ENCODE results near the gene PACSIN3.

The PACSIN3 gene

GRCh38 chr11:47186076-47186699 lies at the start of gene PACSIN3:
Gene PACSIN3, minus strand, starts transcription at chr11:47186434. Its CDS starts 3,707 bp downstream, at chr11:47182727.
- Histone ChIP-seq H3K9me3 (ENCODE audit: control insufficient read depth, insufficient read depth, low read length) (no peaks in the 10 kb centered on the region), H3K36me3 (ENCODE audit: control insufficient read depth, insufficient read depth, low read length) (0 out of 2 replicates have a peak, but pooled peaks cover 3% of the 10 kb centered on the region), H3K4me3 (ENCODE audit: low read length) (peak within 1 kb of the TSS; percentile 49), H3K4me1 (ENCODE audit: control insufficient read depth, insufficient read depth, low read length) (0 out of 2 replicates have a peak, but pooled peaks cover 2% of the 10 kb centered on the region), H3K27me3 (ENCODE audit: control insufficient read depth, insufficient read depth, low read length) (no peaks in the 10 kb centered on the region), H3K27ac (ENCODE audit: low read length) (no peak within 1 kb of the TSS)
- DNase-seq (ENCODE audit: low read depth, low spot score), result no peak
- WGBS (ENCODE audit: insufficient coverage, insufficient read length), result no CpG with 5 or more reads among the region's 80 CpGs

- DNase-seq (ENCODE audit: low read depth, low spot score), result no peak
- H3K36me3 ChIP-seq (ENCODE audit: control insufficient read depth, insufficient read depth, low read length), result peaks cover 33% of the 10 kb centered on the region
- no peak overlapping the region for H3K27ac ChIP-seq (ENCODE audit: low read length)
- no CpG with 5 or more reads among the region's 12 CpGs for WGBS (ENCODE audit: insufficient coverage, insufficient read length)
- no peaks in the 10 kb centered on the region for H3K27me3 ChIP-seq (ENCODE audit: control insufficient read depth, insufficient read depth, low read length)
- no peak overlapping the region for H3K4me3 ChIP-seq (ENCODE audit: low read length)
- H3K4me1 ChIP-seq (ENCODE audit: control insufficient read depth, insufficient read depth, low read length), result 0 out of 2 replicates have a peak, but pooled peaks cover 1% of the 10 kb centered on the region
- no peaks in the 10 kb centered on the region for H3K9me3 ChIP-seq (ENCODE audit: control insufficient read depth, insufficient read depth, low read length)
Observed at GRCh38 chr11:47235163-47235562, 48.9 kb upstream of the PACSIN3 start.

- no peak for DNase-seq (ENCODE audit: low read depth, low spot score)
- Histone ChIP-seq H3K9me3 (ENCODE audit: control insufficient read depth, insufficient read depth, low read length) (no peaks in the 10 kb centered on the region), H3K27ac (ENCODE audit: low read length) (no peak overlapping the region), H3K4me3 (ENCODE audit: low read length) (no peak overlapping the region), H3K36me3 (ENCODE audit: control insufficient read depth, insufficient read depth, low read length) (peaks cover 29% of the 10 kb centered on the region), H3K27me3 (ENCODE audit: control insufficient read depth, insufficient read depth, low read length) (no peaks in the 10 kb centered on the region), H3K4me1 (ENCODE audit: control insufficient read depth, insufficient read depth, low read length) (0 out of 2 replicates have a peak, but pooled peaks cover 1% of the 10 kb centered on the region)
- WGBS (ENCODE audit: insufficient coverage, insufficient read length), result no CpG with 5 or more reads among the region's 12 CpGs
Observed at GRCh38 chr11:47234669-47235100, 48.5 kb upstream of the PACSIN3 start.

DNA sequence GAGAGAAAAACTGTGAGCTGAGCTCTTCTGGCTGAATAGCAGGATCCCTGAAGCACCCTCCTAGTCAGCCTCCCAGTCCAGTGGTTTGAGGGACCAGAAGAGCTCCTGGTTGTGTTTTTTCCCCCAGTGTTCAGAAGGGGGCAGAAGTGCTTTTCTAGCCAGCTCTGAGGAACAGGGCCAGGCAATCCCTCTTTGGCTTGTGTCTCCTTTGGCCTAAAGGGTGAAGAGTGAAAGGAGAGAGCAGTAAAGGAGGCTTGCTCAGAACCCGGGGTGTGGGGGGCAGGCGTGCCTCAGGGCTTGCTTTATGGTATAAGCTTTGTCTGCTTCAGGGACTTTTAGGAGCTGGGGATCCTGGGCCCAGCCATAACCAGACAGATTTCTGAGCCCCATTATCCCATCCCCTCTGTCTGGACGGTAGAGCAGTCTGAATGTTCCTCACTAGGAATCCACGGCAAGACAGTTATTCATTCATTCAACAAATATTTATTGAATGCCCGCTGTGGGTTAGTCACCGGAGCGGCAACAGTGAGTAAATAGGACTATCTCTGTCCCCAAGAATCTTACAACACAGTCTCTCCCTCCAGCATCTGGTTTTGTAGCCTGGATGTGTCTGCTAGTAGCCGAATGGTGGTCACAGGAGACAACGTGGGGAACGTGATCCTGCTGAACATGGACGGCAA lies 47.9 kb upstream of the PACSIN3 start:
- no CpG with 5 or more reads among the region's 11 CpGs for WGBS (ENCODE audit: insufficient coverage, insufficient read length)
- H3K36me3 ChIP-seq (ENCODE audit: control insufficient read depth, insufficient read depth, low read length), result peaks cover 25% of the 10 kb centered on the region

GRCh38 chr11:47233051-47233450 lies 46.8 kb upstream of the PACSIN3 start:
- Histone ChIP-seq H3K9me3 (ENCODE audit: control insufficient read depth, insufficient read depth, low read length) (no peaks in the 10 kb centered on the region), H3K27ac (ENCODE audit: low read length) (no peak overlapping the region), H3K36me3 (ENCODE audit: control insufficient read depth, insufficient read depth, low read length) (peaks cover 23% of the 10 kb centered on the region), H3K27me3 (ENCODE audit: control insufficient read depth, insufficient read depth, low read length) (no peaks in the 10 kb centered on the region), H3K4me1 (ENCODE audit: control insufficient read depth, insufficient read depth, low read length) (0 out of 2 replicates have a peak, but pooled peaks cover 1% of the 10 kb centered on the region), H3K4me3 (ENCODE audit: low read length) (no peak overlapping the region)
- no peak for DNase-seq (ENCODE audit: low read depth, low spot score)
- no CpG with 5 or more reads among the region's 4 CpGs for WGBS (ENCODE audit: insufficient coverage, insufficient read length)

More for the DNA sequence above, 47.9 kb upstream of the PACSIN3 start:
- Histone ChIP-seq H3K9me3 (ENCODE audit: control insufficient read depth, insufficient read depth, low read length) (no peaks in the 10 kb centered on the region), H3K27me3 (ENCODE audit: control insufficient read depth, insufficient read depth, low read length) (no peaks in the 10 kb centered on the region), H3K4me1 (ENCODE audit: control insufficient read depth, insufficient read depth, low read length) (0 out of 2 replicates have a peak, but pooled peaks cover 1% of the 10 kb centered on the region), H3K27ac (ENCODE audit: low read length) (no peak overlapping the region), H3K4me3 (ENCODE audit: low read length) (no peak overlapping the region)
- DNase-seq (ENCODE audit: low read depth, low spot score), result no peak

DNA sequence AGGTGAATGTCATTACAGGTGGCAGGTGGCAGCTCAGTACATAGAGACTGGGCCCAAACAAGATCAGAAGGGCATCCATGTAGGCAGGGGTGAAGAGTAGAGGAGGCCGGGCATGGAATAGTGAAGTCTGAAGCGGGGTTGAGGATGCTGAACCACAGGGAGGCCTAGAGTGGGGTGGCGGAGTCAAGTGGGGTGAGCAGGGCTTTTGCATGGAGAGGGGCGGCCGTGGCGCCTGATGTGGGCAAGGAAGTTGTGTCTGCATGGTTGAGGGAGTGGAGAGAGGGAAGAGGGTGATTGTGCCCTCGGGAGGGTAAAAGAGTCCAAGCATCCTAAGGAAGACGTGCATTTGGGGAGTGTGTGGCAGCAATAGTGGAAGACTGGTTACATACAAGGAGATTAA lies 42.9 kb upstream of the PACSIN3 start:
- Histone ChIP-seq H3K36me3 (ENCODE audit: control insufficient read depth, insufficient read depth, low read length) (peaks cover 14% of the 10 kb centered on the region), H3K9me3 (ENCODE audit: control insufficient read depth, insufficient read depth, low read length) (no peaks in the 10 kb centered on the region), H3K27me3 (ENCODE audit: control insufficient read depth, insufficient read depth, low read length) (no peaks in the 10 kb centered on the region), H3K27ac (ENCODE audit: low read length) (no peak overlapping the region), H3K4me1 (ENCODE audit: control insufficient read depth, insufficient read depth, low read length) (0 out of 2 replicates have a peak, but pooled peaks cover 1% of the 10 kb centered on the region), H3K4me3 (ENCODE audit: low read length) (no peak overlapping the region)
- WGBS (ENCODE audit: insufficient coverage, insufficient read length), result no CpG with 5 or more reads among the region's 8 CpGs
- DNase-seq (ENCODE audit: low read depth, low spot score), result no peak

DNA sequence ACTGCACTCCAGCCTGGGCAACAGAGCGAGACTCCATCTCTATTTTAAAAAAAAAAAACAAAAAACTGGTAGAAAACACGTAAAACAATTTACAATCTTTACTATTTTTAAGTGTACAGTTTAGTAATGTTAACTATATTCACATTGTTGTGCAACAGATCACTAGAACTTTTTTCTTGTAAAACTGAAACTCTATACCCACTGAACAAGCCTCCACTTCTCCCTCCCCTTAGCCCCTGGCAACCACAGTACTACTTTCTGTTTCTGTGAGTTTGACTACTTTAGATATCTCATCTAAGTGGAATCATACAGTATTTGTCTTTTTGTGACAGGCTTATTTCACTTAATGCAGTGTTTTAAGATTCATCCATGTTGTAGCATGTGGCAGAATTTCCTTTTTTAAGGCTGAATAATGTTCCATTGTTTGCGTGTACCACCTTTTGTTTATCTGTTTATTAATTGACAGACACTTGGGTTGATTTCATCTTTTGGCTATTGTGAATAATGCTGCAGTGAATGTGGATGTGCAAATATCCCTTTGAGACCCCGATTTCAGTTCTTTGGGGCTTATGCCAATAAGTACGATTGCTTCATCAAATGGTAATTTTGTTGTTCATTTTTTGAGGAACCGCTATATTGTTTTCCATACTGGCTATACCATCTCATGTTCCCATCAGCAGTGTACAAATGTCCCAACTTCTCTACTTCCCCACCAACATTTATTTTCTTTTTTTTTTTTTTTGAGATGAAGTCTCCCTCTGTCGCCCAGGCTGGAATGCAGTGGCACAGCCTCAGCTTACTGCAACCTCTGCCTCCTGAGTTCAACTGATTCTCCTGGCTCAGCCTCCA lies 39.5 kb upstream of the PACSIN3 start:
- no CpG with 5 or more reads among the region's 7 CpGs for WGBS (ENCODE audit: insufficient coverage, insufficient read length)

GRCh38 chr11:47222696-47223095 lies 36.5 kb upstream of the PACSIN3 start:
- Histone ChIP-seq H3K27me3 (ENCODE audit: control insufficient read depth, insufficient read depth, low read length) (no peaks in the 10 kb centered on the region), H3K4me1 (ENCODE audit: control insufficient read depth, insufficient read depth, low read length) (no peaks in the 10 kb centered on the region), H3K4me3 (ENCODE audit: low read length) (no peak overlapping the region), H3K36me3 (ENCODE audit: control insufficient read depth, insufficient read depth, low read length) (peaks cover 6% of the 10 kb centered on the region; the same call in 1 of the 2 replicates), H3K27ac (ENCODE audit: low read length) (no peak overlapping the region), H3K9me3 (ENCODE audit: control insufficient read depth, insufficient read depth, low read length) (no peaks in the 10 kb centered on the region)
- DNase-seq (ENCODE audit: low read depth, low spot score), result no peak
- WGBS (ENCODE audit: insufficient coverage, insufficient read length), result no CpG with 5 or more reads among the region's 2 CpGs

More for the DNA sequence above, 39.5 kb upstream of the PACSIN3 start:
- H3K36me3 ChIP-seq (ENCODE audit: control insufficient read depth, insufficient read depth, low read length), result peaks cover 10% of the 10 kb centered on the region
- H3K4me1 ChIP-seq (ENCODE audit: control insufficient read depth, insufficient read depth, low read length), result no peaks in the 10 kb centered on the region
- no peak overlapping the region for H3K27ac ChIP-seq (ENCODE audit: low read length)
- no peaks in the 10 kb centered on the region for H3K27me3 ChIP-seq (ENCODE audit: control insufficient read depth, insufficient read depth, low read length)
- H3K4me3 ChIP-seq (ENCODE audit: low read length), result no peak overlapping the region
- no peak for DNase-seq (ENCODE audit: low read depth, low spot score)
- no peaks in the 10 kb centered on the region for H3K9me3 ChIP-seq (ENCODE audit: control insufficient read depth, insufficient read depth, low read length)

- H3K9me3 ChIP-seq (ENCODE audit: control insufficient read depth, insufficient read depth, low read length), result no peaks in the 10 kb centered on the region
- no peak overlapping the region for H3K27ac ChIP-seq (ENCODE audit: low read length)
Observed at GRCh38 chr11:47220401-47220821, 34.2 kb upstream of the PACSIN3 start.

More at GRCh38 chr11:47220401-47220821, 34.2 kb upstream of the PACSIN3 start:
- no peaks in the 10 kb centered on the region for H3K27me3 ChIP-seq (ENCODE audit: control insufficient read depth, insufficient read depth, low read length)
- H3K4me3 ChIP-seq (ENCODE audit: low read length), result no peak overlapping the region
- DNase-seq (ENCODE audit: low read depth, low spot score), result no peak
- peaks cover 3% of the 10 kb centered on the region; the same call in 1 of the 2 replicates for H3K36me3 ChIP-seq (ENCODE audit: control insufficient read depth, insufficient read depth, low read length)
- no CpG with 5 or more reads among the region's 1 CpG for WGBS (ENCODE audit: insufficient coverage, insufficient read length)
- peaks cover 3% of the 10 kb centered on the region for H3K4me1 ChIP-seq (ENCODE audit: control insufficient read depth, insufficient read depth, low read length)

Measured in iPS DF 6.9 (cell line).